Progenitor cell of endocrine pancreas (in vitro differentiated cells): ENCODE measurements around the gene NOL6. TPM values are rescaled to one million over a fixed set of nuclear protein-coding genes. Genes with fewer than 3 reads are reported as not detected.
"Not testable (repeated sequence)": the region's sequence is repeated elsewhere in the genome, so short reads cannot be mapped to it uniquely, and the experiment has no call there.

Experiments used
- DNase-seq: peaks from one replicate; pipeline ENCODE4 v3.0.0; 2021; ENCODE audit warnings: low spot score; ENCODE audit not compliant: unreplicated experiment
- H3K27ac Mint-ChIP-seq: 2 replicates; pipeline ENCODE4 v1.8.0; 2021; ENCODE audit warnings: mild to moderate bottlenecking, moderate library complexity, mixed read lengths
- H3K27me3 Mint-ChIP-seq: 2 replicates; pipeline ENCODE4 v1.8.0; 2021; ENCODE audit warnings: mixed read lengths
- H3K36me3 Mint-ChIP-seq: 2 replicates; pipeline ENCODE4 v1.8.0; 2022; ENCODE audit warnings: mixed read lengths; ENCODE audit not compliant: insufficient read depth
- H3K4me1 Mint-ChIP-seq: 2 replicates; pipeline ENCODE4 v1.8.0; 2021; ENCODE audit warnings: low read depth, mixed read lengths
- H3K4me3 Mint-ChIP-seq: 2 replicates; pipeline ENCODE4 v1.8.0; 2021; ENCODE audit warnings: low read depth, mild to moderate bottlenecking, moderate library complexity, mixed read lengths
- H3K9me3 Mint-ChIP-seq: 2 replicates; pipeline ENCODE4 v1.8.0; 2021; ENCODE audit warnings: low read depth, mixed read lengths
- total RNA-seq: library from RNA; stranded (reverse); gene quantifications from 2 replicates; pipeline ENCODE4 v1.2.1, GENCODE V29; 2021
- TF ChIP-seq, protein P1 (sequence below): fragments of 200-600 bp; sonication (generic); IDR thresholded peaks from one replicate; pipeline ENCODE4 v1.5.0; 2021; ENCODE audit warnings: antibody characterized with exemption, mild to moderate bottlenecking; ENCODE audit not compliant: unreplicated experiment

The NOL6 gene
- total RNA-seq, 1 donor from 2014 or later: 29.6 TPM

DNA sequence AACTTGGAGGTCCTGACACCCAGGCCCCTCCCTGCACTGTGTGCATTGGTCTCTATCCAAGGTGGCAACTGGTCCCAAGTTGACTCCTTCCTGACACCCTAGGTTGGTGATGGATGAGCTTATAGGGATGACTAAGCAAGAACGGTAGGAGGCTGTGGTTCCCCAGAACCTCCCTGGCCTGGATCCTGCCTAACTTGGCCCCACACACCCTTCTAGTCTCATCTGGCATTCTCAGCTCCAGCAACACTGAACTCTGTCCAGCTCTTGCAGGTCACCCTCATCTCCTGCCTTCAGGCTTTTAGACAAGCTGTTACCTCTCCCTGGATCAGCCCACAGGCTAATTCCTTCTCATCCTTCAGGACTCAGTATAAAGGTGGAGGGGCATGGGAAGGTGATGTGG lies 42.8 kb downstream of the NOL6 start:
- Mint-ChIP-seq H3K4me1 (no peaks in the 10 kb centered on the region), H3K27ac (no peak overlapping the region), H3K27me3 (peaks cover 5% of the 10 kb centered on the region), H3K4me3 (no peak overlapping the region), H3K36me3 (no peaks in the 10 kb centered on the region), H3K9me3 (no peaks in the 10 kb centered on the region)
- TF ChIP-seq, protein P1, sequence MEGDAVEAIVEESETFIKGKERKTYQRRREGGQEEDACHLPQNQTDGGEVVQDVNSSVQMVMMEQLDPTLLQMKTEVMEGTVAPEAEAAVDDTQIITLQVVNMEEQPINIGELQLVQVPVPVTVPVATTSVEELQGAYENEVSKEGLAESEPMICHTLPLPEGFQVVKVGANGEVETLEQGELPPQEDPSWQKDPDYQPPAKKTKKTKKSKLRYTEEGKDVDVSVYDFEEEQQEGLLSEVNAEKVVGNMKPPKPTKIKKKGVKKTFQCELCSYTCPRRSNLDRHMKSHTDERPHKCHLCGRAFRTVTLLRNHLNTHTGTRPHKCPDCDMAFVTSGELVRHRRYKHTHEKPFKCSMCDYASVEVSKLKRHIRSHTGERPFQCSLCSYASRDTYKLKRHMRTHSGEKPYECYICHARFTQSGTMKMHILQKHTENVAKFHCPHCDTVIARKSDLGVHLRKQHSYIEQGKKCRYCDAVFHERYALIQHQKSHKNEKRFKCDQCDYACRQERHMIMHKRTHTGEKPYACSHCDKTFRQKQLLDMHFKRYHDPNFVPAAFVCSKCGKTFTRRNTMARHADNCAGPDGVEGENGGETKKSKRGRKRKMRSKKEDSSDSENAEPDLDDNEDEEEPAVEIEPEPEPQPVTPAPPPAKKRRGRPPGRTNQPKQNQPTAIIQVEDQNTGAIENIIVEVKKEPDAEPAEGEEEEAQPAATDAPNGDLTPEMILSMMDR: no peak
- DNase-seq: no peak

DNA sequence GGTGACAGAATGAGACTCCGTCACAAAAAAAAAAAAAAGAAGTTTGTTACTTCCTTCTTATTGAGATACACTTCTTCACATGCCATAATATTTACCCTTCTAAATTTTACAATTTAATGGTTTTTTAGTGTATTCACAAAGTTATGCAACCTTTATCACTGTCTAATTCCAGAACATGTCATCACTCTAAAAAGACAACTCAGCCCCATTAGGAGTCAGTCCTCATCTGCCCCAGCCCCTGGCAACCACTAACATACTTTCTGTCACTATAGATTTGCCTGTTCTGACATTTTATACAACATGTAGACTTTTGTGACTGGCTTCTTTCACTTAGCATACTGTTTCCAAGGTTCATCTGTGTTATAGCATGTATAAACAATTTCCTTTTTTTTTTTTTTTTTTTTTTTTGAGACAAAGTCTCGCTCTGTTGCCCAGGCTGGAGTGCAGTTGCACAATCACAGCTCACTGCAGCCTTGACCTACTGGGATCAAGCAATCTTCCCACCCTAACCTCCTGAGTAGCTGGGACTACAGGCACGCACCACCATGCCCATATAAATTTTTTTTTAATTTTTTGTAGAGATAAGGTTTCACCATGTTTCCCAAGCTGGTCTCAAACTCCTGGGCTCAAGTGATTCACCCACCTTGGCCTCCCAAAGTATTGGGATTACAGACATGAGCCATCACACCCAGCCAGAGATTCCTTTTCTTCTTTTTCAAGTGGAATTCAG lies 44.3 kb downstream of the NOL6 start:
- TF ChIP-seq, protein P1: no peak
- no peaks in the 10 kb centered on the region for H3K9me3 Mint-ChIP-seq
- no peak overlapping the region for H3K4me3 Mint-ChIP-seq
- peaks cover 4% of the 10 kb centered on the region for H3K4me1 Mint-ChIP-seq
- no peak overlapping the region for H3K27ac Mint-ChIP-seq
- H3K27me3 Mint-ChIP-seq: peaks cover 3% of the 10 kb centered on the region
- H3K36me3 Mint-ChIP-seq: no peaks in the 10 kb centered on the region
- no peak for DNase-seq

DNA sequence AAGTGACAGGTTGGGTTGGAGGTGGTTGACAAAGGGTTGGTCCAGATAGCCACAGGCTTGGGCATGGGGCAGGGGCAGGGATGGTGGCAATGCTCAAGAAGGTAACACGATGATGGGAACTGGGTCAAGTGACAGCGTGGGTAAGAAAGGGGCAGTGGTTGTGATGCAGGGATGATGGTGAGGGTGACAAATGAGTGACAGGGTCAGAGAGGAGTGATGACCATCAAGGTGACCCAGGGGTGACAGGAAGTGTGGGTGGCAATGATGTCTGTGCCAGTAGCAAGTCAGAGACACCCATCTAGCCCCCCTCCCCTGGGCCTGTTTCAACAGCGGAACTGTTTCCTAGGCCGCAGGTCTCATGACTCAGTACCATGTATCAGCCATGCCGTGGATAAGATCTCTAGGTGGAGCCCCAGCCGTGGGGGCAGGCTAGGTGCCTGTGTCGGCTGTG lies 46.9 kb downstream of the NOL6 start:
- DNase-seq: no peak
- no peaks in the 10 kb centered on the region for H3K27me3 Mint-ChIP-seq
- TF ChIP-seq, protein P1: no peak
- no peaks in the 10 kb centered on the region for H3K9me3 Mint-ChIP-seq
- H3K36me3 Mint-ChIP-seq: no peaks in the 10 kb centered on the region
- H3K27ac Mint-ChIP-seq: no peak overlapping the region
- H3K4me3 Mint-ChIP-seq: no peak overlapping the region
- peaks cover 6% of the 10 kb centered on the region for H3K4me1 Mint-ChIP-seq

DNA sequence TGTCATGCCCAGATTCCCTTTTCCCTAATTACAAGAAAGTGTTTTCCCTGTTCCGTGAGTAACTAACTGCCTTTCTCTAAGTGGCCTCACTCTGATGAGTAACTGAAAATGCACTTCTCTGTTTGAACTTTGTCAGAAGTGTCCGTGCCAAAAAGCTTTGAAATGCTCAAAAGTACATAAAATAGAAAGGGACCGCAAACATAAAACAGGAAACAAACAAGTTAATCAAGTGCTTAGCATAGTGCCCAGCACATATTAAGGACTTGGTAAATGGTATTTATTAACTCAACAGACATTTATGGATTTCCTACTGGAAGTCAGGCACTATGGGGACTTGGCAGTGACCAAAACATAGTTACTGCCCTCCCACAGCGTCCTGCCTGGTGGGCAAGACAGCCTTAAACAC lies 48.6 kb downstream of the NOL6 start:
- H3K27me3 Mint-ChIP-seq: no peaks in the 10 kb centered on the region
- no peak overlapping the region for H3K4me3 Mint-ChIP-seq
- H3K27ac Mint-ChIP-seq: peak overlapping the region; percentile 85
- DNase-seq: no peak
- no peaks in the 10 kb centered on the region for H3K9me3 Mint-ChIP-seq
- TF ChIP-seq, protein P1: no peak
- H3K4me1 Mint-ChIP-seq: peaks cover 6% of the 10 kb centered on the region
- no peaks in the 10 kb centered on the region for H3K36me3 Mint-ChIP-seq

DNA sequence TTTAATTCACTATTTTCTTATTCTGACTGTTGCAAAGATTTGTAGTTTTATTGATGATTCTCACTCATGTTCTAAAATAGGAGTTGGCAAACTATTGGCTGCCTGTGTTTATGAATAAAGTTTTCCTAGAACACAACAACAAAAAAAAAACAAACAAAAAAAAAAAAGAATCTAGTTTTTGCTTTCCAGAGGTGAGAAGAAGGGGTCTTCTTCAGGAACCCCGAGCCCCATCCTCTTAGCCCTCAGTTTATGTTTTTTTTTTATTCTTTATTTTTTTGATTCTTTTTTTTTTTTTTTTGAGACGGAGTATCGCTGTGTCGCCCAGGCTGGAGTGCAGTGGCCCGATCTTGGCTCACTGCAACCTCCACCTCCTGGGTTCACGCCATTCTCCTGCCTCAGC lies 49.2 kb downstream of the NOL6 start:
- not testable (repeated sequence) for H3K27ac Mint-ChIP-seq, H3K27me3 Mint-ChIP-seq, H3K4me3 Mint-ChIP-seq, H3K36me3 Mint-ChIP-seq, DNase-seq, H3K9me3 Mint-ChIP-seq, H3K4me1 Mint-ChIP-seq

DNA sequence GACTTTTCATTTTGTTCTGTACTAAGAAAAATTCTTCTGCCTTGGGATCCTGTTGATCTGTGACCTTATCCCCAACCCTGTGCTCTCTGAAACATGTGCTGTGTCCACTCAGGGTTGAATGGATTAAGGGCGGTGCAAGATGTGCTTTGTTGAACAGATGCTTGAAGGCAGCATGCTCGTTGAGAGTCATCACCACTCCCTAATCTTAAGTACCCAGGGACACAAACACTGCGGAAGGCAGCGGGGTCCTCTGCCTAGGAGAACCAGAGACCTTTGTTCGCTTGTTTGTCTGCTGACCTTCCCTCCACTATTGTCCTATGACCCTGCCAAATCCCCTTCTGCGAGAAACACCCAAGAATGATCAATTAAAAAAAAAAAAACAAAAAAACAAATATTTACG lies 49.7 kb downstream of the NOL6 start:
- DNase-seq, H3K9me3 Mint-ChIP-seq, H3K4me1 Mint-ChIP-seq, H3K27me3 Mint-ChIP-seq, H3K27ac Mint-ChIP-seq, H3K4me3 Mint-ChIP-seq, H3K36me3 Mint-ChIP-seq: not testable (repeated sequence)
